NCI-H226 (cell line): ENCODE data around the gene PTPRG.
A peak's percentile ranks its signal among the peaks of the same experiment; 100 is the strongest.

Experiments
- DNase-seq: peaks from one replicate; pipeline ENCODE4 v3.0.0-alpha.2; 2015

PTPRG gene

GRCh38 chr3:61983479-61983878, 422.1 kb downstream of the PTPRG start:
- no peak for DNase-seq

GRCh38 chr3:61985020-61985419, 423.6 kb downstream of the PTPRG start:
- DNase-seq = peak; percentile 53

- DNase-seq = no peak
Observed at GRCh38 chr3:61986473-61986872, 425.1 kb downstream of the PTPRG start.

GRCh38 chr3:61989681-61990080, 428.3 kb downstream of the PTPRG start:
- DNase-seq = no peak

- DNase-seq = no peak
Observed at GRCh38 chr3:61990327-61991027, 429.1 kb downstream of the PTPRG start.

GRCh38 chr3:61991706-61992105, 430.3 kb downstream of the PTPRG start:
- DNase-seq = no peak

- no peak for DNase-seq
Observed at GRCh38 chr3:61996366-61996765, 435.0 kb downstream of the PTPRG start.

GRCh38 chr3:61997101-61997500, 435.7 kb downstream of the PTPRG start:
- no peak for DNase-seq

GRCh38 chr3:62003835-62004234, 442.5 kb downstream of the PTPRG start:
- DNase-seq = no peak

GRCh38 chr3:62007036-62007435, 445.7 kb downstream of the PTPRG start:
- no peak for DNase-seq

GRCh38 chr3:62010989-62011388, 449.6 kb downstream of the PTPRG start:
- no peak for DNase-seq

GRCh38 chr3:62011666-62012065, 450.3 kb downstream of the PTPRG start:
- no peak for DNase-seq

- DNase-seq = no peak
Observed at GRCh38 chr3:62013951-62014350, 452.6 kb downstream of the PTPRG start.

- DNase-seq = no peak
Observed at GRCh38 chr3:62015111-62015510, 453.7 kb downstream of the PTPRG start.

GRCh38 chr3:62019906-62020305, 458.5 kb downstream of the PTPRG start:
- no peak for DNase-seq

GRCh38 chr3:62020706-62021105, 459.3 kb downstream of the PTPRG start:
- no peak for DNase-seq

GRCh38 chr3:62022312-62022711, 460.9 kb downstream of the PTPRG start:
- DNase-seq = no peak

- no peak for DNase-seq
Observed at GRCh38 chr3:62024882-62025281, 463.5 kb downstream of the PTPRG start.

GRCh38 chr3:62025913-62026312, 464.5 kb downstream of the PTPRG start:
- no peak for DNase-seq

GRCh38 chr3:62027241-62027640, 465.9 kb downstream of the PTPRG start:
- DNase-seq = no peak

- DNase-seq = no peak
Observed at GRCh38 chr3:62027796-62028195, 466.4 kb downstream of the PTPRG start.

GRCh38 chr3:62028236-62028635, 466.9 kb downstream of the PTPRG start:
- DNase-seq = no peak

GRCh38 chr3:62032738-62033137, 471.4 kb downstream of the PTPRG start:
- DNase-seq = no peak

GRCh38 chr3:62035402-62036057, 474.2 kb downstream of the PTPRG start:
- no peak for DNase-seq

- DNase-seq = no peak
Observed at GRCh38 chr3:62036726-62037125, 475.4 kb downstream of the PTPRG start.
